Hematopoietic multipotent progenitor cell (in vitro differentiated cells): ENCODE results near the gene ZNF296. TPM values are rescaled to one million over a fixed set of nuclear protein-coding genes. Genes with fewer than 3 reads are reported as not detected.
A peak's percentile ranks its signal among the peaks of the same experiment; 100 is the strongest.
"Not testable (repeated sequence)": the region's sequence is repeated elsewhere in the genome, so short reads cannot be mapped to it uniquely, and the experiment has no call there.

Experiments used
- DNase-seq, 3 donors: peaks; one replicate each; pipeline ENCODE4 v3.0.0-alpha.2; 2011 to 2015; ENCODE audit warnings: low read depth in 2 of 3, low spot score in 2 of 3
- total RNA-seq: library from RNA; depleted of rRNA; stranded (reverse); fragments of >200 nt; gene quantifications from one replicate; pipeline ENCODE4 v1.2.3, GENCODE V29; 2012

The ZNF296 gene
- 1.3 TPM for total RNA-seq

DNA sequence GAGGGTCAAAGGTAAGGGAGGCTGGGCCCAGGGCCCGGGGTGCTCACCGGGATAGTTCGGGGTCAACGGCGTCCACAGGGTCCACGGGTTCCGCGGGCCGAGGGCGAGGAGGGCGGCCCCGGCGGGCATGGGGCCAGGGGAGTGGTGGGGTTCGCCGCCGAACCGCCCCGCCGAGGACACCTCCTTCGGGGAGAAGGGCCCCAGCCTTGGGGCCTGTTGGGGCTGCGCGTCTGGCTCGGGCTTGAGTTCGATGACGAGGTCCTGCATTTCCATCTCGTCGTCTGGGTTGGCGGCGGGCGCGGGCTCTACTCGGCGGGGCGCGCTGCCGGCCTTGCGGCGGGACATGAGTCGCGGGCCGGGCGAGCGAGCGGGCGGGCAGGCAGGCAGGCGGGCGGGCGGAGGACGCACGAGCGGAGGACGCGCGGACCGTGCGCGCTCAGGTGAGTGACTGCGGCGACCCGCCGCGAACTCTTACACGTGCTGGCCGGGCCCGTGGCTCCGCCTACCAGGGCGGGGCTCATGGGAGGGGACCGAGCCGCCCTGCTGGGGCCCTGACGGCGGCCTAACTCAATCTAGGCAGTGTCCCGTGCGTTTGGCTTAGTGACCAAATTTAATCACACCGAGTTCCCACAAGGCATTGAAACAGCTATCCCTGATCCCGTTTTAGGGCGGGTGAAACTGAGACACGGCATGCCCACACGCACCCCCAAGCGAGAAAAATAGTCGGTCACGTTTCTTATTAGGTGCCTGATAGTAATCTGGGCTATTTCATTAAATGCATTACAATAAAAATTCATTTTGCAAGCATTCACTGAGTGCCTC, at the start of gene ZNF296:
Gene ZNF296 (minus strand): TSS at position 450 of the 822 bp plus-strand sequence. CDS start 105 bp downstream, at position 345.
- peak; percentile 55 to 68 (median 66) for DNase-seq

- DNase-seq = no peak
These were observed 49.1 kb upstream of the ZNF296 start for GRCh38 chr19:45125360-45125759.

GRCh38 chr19:45124021-45124420, 47.7 kb upstream of the ZNF296 start:
- DNase-seq = no peak

DNA sequence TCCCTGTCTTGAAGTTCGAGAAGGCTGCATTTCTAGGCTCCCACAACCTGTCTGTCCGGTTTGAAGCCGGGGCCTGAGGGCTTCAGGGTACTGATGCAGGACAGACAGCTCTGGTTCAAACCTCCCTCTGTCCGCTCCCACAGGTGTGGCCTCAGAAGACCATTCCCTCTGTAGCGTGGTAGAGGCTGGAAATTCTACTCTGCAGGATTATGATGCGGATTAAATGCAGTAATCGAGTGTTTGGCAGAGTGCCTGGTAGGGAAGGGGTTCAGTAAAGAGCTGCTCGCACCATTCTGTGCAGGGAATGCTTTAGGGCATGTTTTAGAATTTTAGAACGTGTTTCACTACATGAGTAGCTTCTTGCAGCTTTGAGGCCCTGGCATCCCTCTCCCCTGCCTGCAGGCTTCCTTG, 47.2 kb upstream of the ZNF296 start:
- no peak for DNase-seq

GRCh38 chr19:45122832-45123231, 46.6 kb upstream of the ZNF296 start:
- no peak for DNase-seq

GRCh38 chr19:45121827-45122345, 45.6 kb upstream of the ZNF296 start:
- no peak for DNase-seq

DNA sequence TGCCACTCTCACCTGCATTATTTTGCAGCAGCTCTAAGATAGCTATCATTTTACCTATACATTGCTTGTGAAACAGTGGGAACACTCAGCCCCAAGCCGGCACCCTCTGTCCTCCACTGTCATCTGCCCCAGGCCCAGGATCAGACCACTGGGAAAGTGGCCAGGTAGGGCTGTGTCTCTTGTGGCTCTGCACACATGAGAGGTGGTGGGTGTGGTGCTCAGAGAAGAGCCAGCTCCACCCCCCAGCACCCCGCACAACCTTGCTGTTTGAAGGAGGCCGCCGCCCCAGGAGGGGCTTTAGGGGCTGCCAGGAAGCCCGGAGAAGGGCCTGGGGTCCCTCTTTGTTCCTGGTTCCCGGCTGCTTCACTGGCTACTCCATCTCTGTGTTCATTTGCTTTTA, 43.3 kb upstream of the ZNF296 start:
- DNase-seq = no peak

DNA sequence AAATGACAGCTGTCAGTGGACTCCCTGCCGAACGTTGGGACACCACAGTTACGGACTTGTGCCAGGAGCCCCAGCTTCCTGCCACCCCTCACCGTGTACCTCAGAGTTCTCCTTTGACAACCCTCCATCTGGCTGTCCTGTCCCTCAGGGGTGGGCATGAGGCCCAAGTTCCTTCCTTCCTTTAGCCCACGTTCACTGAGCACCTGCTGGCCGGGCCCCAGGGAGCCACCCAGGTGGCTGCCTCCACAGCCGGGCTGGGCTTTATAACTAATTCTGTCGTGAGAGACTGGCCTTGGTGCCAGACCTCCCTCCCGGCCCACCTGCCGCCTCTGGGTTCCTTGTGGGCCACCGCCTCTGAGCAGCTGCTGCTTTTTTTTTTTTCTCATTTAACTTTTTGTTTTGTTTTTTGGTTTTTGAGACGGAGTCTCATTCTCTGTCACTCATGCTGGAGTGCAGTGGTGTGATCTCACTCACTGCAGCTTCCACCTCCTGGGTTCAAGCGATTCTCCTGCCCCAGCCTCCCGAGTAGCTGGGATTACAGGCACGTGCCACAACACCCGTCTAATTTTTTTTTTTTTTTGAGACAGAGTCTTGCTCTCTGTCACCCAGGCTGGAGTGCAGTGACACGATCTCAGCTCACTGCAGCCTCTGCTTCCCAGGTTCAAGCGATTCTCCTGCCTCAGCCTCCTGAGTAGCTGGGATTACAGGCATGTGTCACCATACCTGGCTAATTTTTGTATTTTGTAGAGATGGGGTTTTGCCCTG, 42.5 kb upstream of the ZNF296 start:
- peak in 2 of 3 donors; percentile 37 to 73 for DNase-seq

DNA sequence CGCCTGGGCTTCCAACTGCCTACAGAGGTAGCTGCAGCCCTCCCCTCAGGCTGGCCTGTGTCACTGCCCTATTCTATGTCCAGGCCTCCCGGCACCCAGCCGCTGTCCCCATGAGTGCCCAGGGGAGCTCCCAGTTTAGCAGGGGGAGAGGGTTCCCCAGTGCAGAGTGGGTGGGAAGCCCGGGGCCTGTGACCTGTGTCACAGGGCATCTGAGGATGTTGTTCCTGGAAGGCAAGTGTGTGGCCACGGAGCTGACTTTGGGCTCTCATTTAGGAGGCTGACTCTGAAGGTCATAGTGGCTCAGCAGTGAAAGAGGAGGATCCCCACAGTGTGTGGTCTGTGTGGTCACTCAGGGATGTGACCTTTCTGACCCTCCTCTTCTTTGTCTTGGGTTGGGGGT, 41.8 kb upstream of the ZNF296 start:
- DNase-seq = no peak

DNA sequence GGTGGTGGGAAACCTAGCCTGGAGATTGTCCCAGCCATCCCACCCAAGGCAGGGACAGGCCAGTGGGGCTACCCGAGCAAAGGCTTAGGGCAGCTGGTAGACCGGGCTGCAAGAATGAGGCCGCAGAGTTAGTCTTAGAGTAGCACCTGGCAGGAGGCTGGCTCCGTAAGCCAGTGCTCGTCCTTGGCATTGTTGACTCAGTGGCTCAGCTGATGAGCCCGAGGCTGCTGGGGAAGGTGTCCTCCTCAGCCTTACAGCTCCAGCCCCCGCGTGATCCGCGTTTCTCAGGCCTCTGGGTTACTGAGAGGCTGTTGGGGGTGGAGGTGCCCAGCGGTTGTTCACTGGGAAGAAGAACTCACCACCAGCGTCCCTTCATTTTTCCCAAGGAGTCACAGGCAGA, 41.4 kb upstream of the ZNF296 start:
- DNase-seq = no peak

GRCh38 chr19:45117167-45117594, 40.9 kb upstream of the ZNF296 start:
- DNase-seq = peak in 2 of 3 donors; percentile 63 to 89

GRCh38 chr19:45115809-45116615, 39.7 kb upstream of the ZNF296 start:
- DNase-seq = no peak

- DNase-seq = no peak
These were observed 37.8 kb upstream of the ZNF296 start for GRCh38 chr19:45114116-45114515.

GRCh38 chr19:45113628-45114027, 37.4 kb upstream of the ZNF296 start:
- no peak for DNase-seq

- no peak for DNase-seq
These were observed 36.0 kb upstream of the ZNF296 start for GRCh38 chr19:45112111-45112827.

GRCh38 chr19:45110851-45111266, 34.6 kb upstream of the ZNF296 start:
- peak in 1 of 3 donors; percentile 23 for DNase-seq

- DNase-seq = no peak
These were observed 31.4 kb upstream of the ZNF296 start for GRCh38 chr19:45107621-45108150.

DNA sequence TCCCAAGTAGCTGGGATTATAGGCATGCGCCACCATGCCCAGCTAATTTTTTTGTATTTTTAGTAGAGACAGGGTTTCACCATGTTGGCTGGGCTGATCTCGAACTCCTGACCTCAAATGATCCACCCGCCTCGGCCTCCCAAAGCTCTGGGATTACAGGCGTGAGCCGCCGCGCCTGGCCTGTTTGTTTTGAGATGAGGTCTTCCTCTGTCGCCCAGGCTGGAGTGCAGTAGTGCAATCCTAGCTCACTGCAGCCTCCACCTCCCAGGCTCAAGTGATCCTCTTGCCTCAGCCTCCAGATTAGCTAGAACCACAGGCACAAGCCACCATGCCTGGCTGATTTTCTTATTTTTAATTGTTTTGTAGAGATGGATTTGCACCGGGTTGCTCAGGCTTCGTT, 30.1 kb upstream of the ZNF296 start:
- not testable (repeated sequence) for DNase-seq

DNA sequence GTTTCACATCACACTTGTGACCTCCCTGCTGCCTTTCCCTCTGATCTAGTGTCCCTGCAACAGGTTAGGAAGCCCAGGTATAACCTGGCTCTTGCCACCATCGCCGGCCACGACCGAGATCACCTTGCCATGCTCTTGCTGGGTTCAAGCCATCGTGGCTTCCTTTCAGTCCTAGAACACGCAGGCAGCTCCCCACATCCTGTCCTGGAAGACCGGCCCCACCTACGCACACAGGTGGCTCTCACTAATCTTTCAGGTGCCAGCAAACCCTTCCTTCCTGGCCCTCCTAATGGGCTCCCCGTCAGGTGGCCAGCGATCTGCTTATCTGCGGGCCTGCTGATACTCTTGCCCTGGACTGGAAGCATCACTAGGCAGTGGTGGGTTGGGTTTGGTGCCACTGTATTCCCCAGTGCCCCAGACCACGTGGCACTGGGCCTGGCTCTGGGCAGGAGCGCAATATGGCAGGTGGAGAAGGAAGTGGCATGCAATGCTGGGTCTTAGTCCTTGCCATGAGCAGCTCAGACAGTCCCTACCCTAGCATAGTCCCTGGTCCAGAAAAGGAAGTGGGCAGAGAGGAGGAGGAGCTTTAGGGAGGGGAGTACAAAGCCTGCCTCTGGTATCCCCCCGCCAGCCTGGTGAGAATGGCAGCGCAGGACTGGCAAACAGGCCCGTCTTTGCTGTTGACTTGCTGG, 28.5 kb upstream of the ZNF296 start:
- DNase-seq = no peak
